D721Med (cell line): ENCODE measurements around the gene SERPINE2.

Source experiments
- DNase-seq: peaks from one replicate; pipeline ENCODE4 v3.0.0; 2011; ENCODE audit warnings: low spot score; ENCODE audit not compliant: insufficient read length
- FAIRE-seq: peaks from 2 replicates; lab custom pipeline; 2011; peaks lifted over from hg19 to GRCh38; lab: Jason Lieb, UNC
- TF ChIP-seq, protein P1 (sequence below): IDR thresholded peaks from 2 replicates; pipeline ENCODE4 v1.5.1; 2012; ENCODE audit warnings: mild to moderate bottlenecking, control low read depth; ENCODE audit not compliant: insufficient read depth; ENCODE audit errors: missing control alignments

Gene SERPINE2

DNA sequence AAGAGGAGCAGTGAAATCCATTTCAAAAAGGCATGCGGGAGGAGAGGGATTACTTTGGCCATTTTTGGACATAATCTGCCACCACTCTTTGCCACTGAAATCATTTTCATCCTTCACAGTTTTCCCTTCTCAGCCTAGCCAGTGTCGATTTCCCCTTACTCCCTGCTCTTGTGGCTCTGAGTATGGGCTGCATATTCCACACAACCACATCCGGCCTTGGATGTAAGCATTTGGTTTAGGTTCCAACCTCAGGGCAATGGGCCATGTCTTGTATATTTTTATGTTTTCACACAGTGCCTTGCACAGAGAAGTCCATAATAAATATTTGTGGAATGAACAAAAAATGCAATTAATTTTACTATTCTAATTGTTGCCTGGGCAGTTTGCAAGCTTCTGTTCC is 7.7 kb upstream of the SERPINE2 start:
- TF ChIP-seq, protein P1, sequence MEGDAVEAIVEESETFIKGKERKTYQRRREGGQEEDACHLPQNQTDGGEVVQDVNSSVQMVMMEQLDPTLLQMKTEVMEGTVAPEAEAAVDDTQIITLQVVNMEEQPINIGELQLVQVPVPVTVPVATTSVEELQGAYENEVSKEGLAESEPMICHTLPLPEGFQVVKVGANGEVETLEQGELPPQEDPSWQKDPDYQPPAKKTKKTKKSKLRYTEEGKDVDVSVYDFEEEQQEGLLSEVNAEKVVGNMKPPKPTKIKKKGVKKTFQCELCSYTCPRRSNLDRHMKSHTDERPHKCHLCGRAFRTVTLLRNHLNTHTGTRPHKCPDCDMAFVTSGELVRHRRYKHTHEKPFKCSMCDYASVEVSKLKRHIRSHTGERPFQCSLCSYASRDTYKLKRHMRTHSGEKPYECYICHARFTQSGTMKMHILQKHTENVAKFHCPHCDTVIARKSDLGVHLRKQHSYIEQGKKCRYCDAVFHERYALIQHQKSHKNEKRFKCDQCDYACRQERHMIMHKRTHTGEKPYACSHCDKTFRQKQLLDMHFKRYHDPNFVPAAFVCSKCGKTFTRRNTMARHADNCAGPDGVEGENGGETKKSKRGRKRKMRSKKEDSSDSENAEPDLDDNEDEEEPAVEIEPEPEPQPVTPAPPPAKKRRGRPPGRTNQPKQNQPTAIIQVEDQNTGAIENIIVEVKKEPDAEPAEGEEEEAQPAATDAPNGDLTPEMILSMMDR, result no peak
- FAIRE-seq, result no peak
- no peak for DNase-seq

DNA sequence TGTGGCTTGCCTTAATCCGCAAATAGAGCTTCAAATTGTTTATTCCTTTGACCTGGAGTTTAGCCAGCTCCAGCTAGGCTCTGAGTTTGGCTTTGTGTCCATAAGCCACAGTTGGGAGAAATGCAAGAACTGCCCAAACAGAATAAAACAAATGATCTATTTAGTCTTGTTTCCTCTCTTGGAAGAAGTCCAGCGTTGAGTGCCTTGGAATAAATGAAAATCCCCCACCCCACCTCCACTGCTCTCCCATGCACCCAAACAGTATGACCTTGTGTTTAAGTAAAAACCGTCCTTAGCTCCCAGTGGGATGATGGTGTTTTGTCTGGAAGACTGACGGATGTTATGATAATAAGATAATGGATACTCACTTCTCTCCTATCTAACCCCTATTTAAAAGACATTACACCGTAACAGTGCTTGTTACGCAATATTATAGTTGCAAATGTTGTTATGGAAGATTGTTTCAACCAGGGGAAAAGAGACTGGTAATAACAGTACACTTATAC is 3.2 kb upstream of the SERPINE2 start:
- DNase-seq, result no peak
- TF ChIP-seq, protein P1, result no peak
- no peak for FAIRE-seq

DNA sequence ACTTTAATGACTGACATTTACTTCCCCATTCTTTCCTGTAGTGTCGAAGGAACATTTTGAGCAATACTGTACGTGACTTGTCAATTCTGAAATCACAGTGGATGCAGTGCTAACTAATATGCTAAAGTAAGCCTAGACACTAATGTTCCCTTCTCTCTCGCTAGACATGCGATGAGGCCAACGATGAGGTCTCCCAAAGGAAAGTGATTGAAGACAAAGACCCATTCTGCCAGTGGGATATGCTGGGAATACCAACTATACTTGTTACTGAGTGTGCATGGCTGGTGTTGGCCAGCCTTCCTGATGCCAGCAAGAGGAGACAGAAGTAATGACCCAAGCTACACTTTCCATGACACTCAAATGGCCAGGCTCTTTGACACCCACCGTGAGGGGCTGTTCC is 2.5 kb upstream of the SERPINE2 start:
- DNase-seq, result no peak
- TF ChIP-seq, protein P1, result no peak
- no peak for FAIRE-seq

DNA sequence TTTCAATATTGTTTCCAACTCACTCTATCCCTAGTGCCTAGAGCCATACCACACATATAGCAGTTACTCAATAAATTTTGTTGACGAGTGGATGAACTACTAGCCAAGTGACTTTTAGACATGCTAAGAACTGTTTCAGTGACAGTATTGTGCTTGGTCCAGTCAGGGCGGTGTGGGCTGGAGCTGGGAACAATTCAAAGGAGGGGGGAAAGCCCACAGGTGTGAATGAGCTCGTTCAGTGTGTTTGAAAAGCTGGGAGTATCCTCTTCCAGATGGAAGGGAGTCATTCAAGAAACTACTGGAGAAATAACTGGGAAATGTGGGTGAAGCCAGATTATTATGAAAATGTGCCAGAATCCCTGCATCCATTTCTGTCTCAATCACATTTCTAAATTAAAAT is 1.7 kb upstream of the SERPINE2 start:
- FAIRE-seq (no peak), DNase-seq (no peak)
- TF ChIP-seq, protein P1, result no peak

DNA sequence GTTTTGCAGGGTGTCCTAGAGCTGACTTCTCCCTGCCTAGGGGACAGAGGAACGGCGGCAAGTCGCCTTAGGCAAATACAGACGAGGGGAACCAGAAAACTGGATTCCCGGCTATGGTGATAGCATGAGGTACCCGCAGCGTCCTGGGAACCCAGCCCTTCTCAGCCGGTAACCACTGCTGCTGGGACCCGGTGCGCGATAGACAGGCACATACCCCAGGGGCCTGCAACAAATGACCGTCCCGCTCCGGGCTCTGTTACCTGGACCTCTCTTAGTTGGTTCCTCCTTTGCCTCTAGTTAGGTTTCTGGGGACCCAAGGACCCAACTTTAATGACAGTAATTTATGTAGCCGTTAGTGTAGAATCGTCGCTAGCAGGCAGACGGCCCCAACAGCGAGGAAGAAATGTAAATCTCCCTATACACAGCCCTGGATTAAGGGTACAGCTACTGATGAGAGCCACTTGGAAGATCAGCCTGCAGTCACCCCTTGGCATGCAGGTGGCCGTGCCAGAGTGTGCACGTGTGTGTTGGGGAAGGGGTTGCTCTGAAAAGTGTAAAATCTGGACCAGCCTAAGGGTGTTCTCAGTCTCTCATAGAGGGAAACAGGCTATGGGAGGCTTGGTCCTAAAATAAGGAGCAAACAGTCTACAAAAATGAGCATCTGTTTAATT is 819 bp upstream of the SERPINE2 start:
- DNase-seq (peak; percentile 18), FAIRE-seq (no peak)
- TF ChIP-seq, protein P1, result no peak

DNA sequence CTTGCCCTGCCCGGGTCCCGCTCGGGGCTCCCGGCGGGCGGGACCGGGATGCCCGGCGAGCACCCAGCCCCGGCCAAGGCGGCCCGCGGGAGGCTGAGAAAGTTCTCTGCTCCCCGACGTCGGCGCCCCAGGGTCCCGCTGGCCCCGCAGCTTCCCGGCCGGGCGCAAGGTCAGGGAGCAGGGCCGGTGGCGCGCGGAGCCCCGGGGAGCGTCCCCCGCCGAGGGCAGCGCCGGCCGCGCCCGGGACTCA is 331 bp downstream of the SERPINE2 start:
- DNase-seq (no peak), FAIRE-seq (no peak)
- TF ChIP-seq, protein P1, result no peak

DNA sequence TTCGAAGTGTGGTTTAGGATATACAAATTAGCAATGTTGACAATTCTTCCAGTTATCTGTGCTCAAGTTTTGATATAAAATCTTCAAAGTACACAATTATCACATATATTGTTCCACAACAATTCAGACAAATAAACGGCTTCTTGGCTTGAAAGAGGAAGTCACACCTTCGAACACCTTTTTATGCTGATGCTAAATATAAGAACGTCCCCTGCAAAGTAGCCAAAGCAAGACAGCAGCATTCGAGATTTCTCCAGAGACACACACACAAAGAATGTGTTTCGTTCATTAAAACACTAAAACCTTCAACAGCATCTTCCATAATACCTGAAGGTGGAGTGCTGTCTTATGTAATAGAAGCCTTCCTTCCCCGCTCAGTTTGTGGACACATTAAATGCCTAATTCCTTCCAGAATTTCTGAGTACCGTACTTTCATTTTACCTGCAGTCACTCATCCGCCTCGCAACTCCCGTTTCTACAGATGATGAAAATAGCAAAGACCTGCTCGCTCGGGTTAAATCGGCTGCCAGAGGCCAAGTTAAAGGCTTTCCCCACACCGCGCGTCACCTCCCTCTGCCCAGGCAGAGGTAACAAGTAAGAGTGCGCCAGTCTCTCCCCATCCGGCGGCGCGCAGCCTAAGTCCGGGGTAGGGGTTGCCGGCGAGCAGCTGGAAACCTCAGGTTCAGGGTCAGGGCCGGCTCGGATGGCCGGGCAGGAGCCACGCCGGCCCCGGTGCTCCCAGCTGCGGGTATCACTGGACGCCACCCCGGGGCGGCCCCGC is 847 bp downstream of the SERPINE2 start:
- DNase-seq (peak; percentile 37), FAIRE-seq (no peak)
- TF ChIP-seq, protein P1, result no peak
